ENCODE measurements around the gene SPATS2L. TPM values are rescaled to one million over a fixed set of nuclear protein-coding genes. Genes with fewer than 3 reads are reported as not detected.

Gene SPATS2L
- total RNA-seq, 1 donor = 117 TPM

- no peak for TF ChIP-seq CTCF (IDR thresholded peaks at IDR 0.05; ENCODE audit: insufficient read depth, low read length)
- no peak for DNase-seq (ENCODE audit: low read depth)
- H3K4me3 ChIP-seq (ENCODE audit: low read depth, low read length) = no peak overlapping the region
Measured at GRCh38 chr2:200317975-200318374, 11.5 kb downstream of the SPATS2L start.

- no peak for TF ChIP-seq CTCF (IDR thresholded peaks at IDR 0.05; ENCODE audit: insufficient read depth, low read length)
- no peak for DNase-seq (ENCODE audit: low read depth)
- no peak overlapping the region for H3K4me3 ChIP-seq (ENCODE audit: low read depth, low read length)
Measured at GRCh38 chr2:200318940-200319435, 12.5 kb downstream of the SPATS2L start.

GRCh38 chr2:200319548-200320337, 13.2 kb downstream of the SPATS2L start:
- peak; percentile 72 for DNase-seq (ENCODE audit: low read depth)
- H3K4me3 ChIP-seq (ENCODE audit: low read depth, low read length) = no peak overlapping the region
- no peak for TF ChIP-seq CTCF (IDR thresholded peaks at IDR 0.05; ENCODE audit: insufficient read depth, low read length)

GRCh38 chr2:200320344-200320743, 13.9 kb downstream of the SPATS2L start:
- no peak overlapping the region for H3K4me3 ChIP-seq (ENCODE audit: low read depth, low read length)
- no peak for DNase-seq (ENCODE audit: low read depth)
- TF ChIP-seq CTCF (IDR thresholded peaks at IDR 0.05; ENCODE audit: insufficient read depth, low read length) = no peak

- TF ChIP-seq CTCF (IDR thresholded peaks at IDR 0.05; ENCODE audit: insufficient read depth, low read length) = no peak
- H3K4me3 ChIP-seq (ENCODE audit: low read depth, low read length) = no peak overlapping the region
- DNase-seq (ENCODE audit: low read depth) = no peak
Measured at GRCh38 chr2:200320991-200321390, 14.5 kb downstream of the SPATS2L start.

GRCh38 chr2:200321780-200322534, 15.5 kb downstream of the SPATS2L start:
- no peak overlapping the region for H3K4me3 ChIP-seq (ENCODE audit: low read depth, low read length)
- TF ChIP-seq CTCF (IDR thresholded peaks at IDR 0.05; ENCODE audit: insufficient read depth, low read length) = no peak

More at GRCh38 chr2:200321780-200322534, 15.5 kb downstream of the SPATS2L start:
- no peak for DNase-seq (ENCODE audit: low read depth)
